Fibroblast of gingiva (primary cell): ENCODE data around the gene CDH20.

ENCODE experiments used
- DNase-seq: peaks from one replicate; pipeline ENCODE4 v3.0.0-alpha.2; 2011; ENCODE audit warnings: low read depth

Gene CDH20

GRCh38 chr18:61426492-61427053, 93.3 kb downstream of the CDH20 start:
- DNase-seq, result no peak

GRCh38 chr18:61428266-61428665, 95.0 kb downstream of the CDH20 start:
- DNase-seq, result no peak

GRCh38 chr18:61432590-61432989, 99.4 kb downstream of the CDH20 start:
- DNase-seq, result no peak

- no peak for DNase-seq
Measured at GRCh38 chr18:61435064-61435652, 101.9 kb downstream of the CDH20 start.

- DNase-seq, result peak; percentile 28
Measured at GRCh38 chr18:61443081-61443725, 110.0 kb downstream of the CDH20 start.

GRCh38 chr18:61448316-61448715, 115.1 kb downstream of the CDH20 start:
- DNase-seq, result no peak

GRCh38 chr18:61459896-61460648, 126.8 kb downstream of the CDH20 start:
- DNase-seq, result peak; percentile 51

- no peak for DNase-seq
Measured at GRCh38 chr18:61464551-61465142, 131.4 kb downstream of the CDH20 start.

GRCh38 chr18:61466736-61467135, 133.5 kb downstream of the CDH20 start:
- DNase-seq, result no peak

- DNase-seq, result no peak
Measured at GRCh38 chr18:61470031-61470674, 136.9 kb downstream of the CDH20 start.

GRCh38 chr18:61471541-61471940, 138.3 kb downstream of the CDH20 start:
- DNase-seq, result no peak

- no peak for DNase-seq
Measured at GRCh38 chr18:61471942-61472341, 138.7 kb downstream of the CDH20 start.

GRCh38 chr18:61474341-61474740, 141.1 kb downstream of the CDH20 start:
- DNase-seq, result no peak

- no peak for DNase-seq
Measured at GRCh38 chr18:61474918-61475317, 141.7 kb downstream of the CDH20 start.

- no peak for DNase-seq
Measured at GRCh38 chr18:61475931-61476330, 142.7 kb downstream of the CDH20 start.

- DNase-seq, result no peak
Measured at GRCh38 chr18:61489334-61489733, 156.1 kb downstream of the CDH20 start.

- DNase-seq, result no peak
Measured at GRCh38 chr18:61496374-61496773, 163.1 kb downstream of the CDH20 start.

GRCh38 chr18:61497422-61497821, 164.2 kb downstream of the CDH20 start:
- no peak for DNase-seq

GRCh38 chr18:61502472-61502871, 169.2 kb downstream of the CDH20 start:
- peak; percentile 52 for DNase-seq

GRCh38 chr18:61503688-61504087, 170.5 kb downstream of the CDH20 start:
- no peak for DNase-seq

- no peak for DNase-seq
Measured at GRCh38 chr18:61528961-61529360, 195.7 kb downstream of the CDH20 start.

GRCh38 chr18:61530681-61531080, 197.5 kb downstream of the CDH20 start:
- no peak for DNase-seq
